SK-N-MC (cell line): ENCODE measurements around the gene KMT2C.

Experiments
- EZH2 ChIP-seq: fragments of 200-600 bp; sonication (generic); IDR thresholded peaks from one replicate; pipeline ENCODE4 v1.6.1; 2017; ENCODE audit warnings: antibody characterized with exemption
- FOXP2 ChIP-seq: optimal IDR thresholded peaks from 2 replicates; pipeline ENCODE3; 2011; ENCODE audit warnings: mild to moderate bottlenecking, moderate library complexity; ENCODE audit not compliant: insufficient read depth; ENCODE audit errors: extremely low read length, control extremely low read depth
- POLR2AphosphoS5 ChIP-seq: IDR thresholded peaks from 2 replicates; pipeline ENCODE4 v1.6.1; 2012; ENCODE audit warnings: mild to moderate bottlenecking, low read depth, low read length, borderline replicate concordance

GRCh38 chr7:152161171-152161570 is 274.6 kb downstream of the KMT2C start:
- no peak for TF ChIP-seq POLR2AphosphoS5
- no peak for TF ChIP-seq EZH2
- no peak for TF ChIP-seq FOXP2
